Thoracic aorta (tissue), 2 donors: Measurements from ENCODE around the gene MYEF2. TPM values are rescaled to one million over a fixed set of nuclear protein-coding genes. Genes with fewer than 3 reads are reported as not detected.

Experiments
- ATAC-seq: fragments of 150-250 bp; one replicate; pipeline ENCODE4 v1.8.0; 2017; ENCODE audit warnings: low read depth; ENCODE audit not compliant: insufficient number of reproducible peaks, low FRiP score
- DNase-seq: peaks from one replicate; pipeline ENCODE4 v3.0.0-alpha.2; 2020; ENCODE audit warnings: low spot score
- H3K27ac ChIP-seq, 2 donors: fragments of 200-600 bp; sonication (generic); 1 replicate in 1 of 2; 2 replicates in 1 of 2; pipeline ENCODE4 v1.5.1; 2016; ENCODE audit warnings: mild to moderate bottlenecking in 2 of 2, moderate library complexity in 2 of 2
- H3K27me3 ChIP-seq: fragments of 200-600 bp; sonication (generic); replicated peaks from 2 replicates; pipeline ENCODE4 v1.6.0; 2016; ENCODE audit warnings: mild to moderate bottlenecking; ENCODE audit not compliant: insufficient read depth
- H3K36me3 ChIP-seq: fragments of 200-600 bp; sonication (generic); one replicate; pipeline ENCODE4 v1.5.1; 2016
- H3K4me1 ChIP-seq, 2 donors: fragments of 200-600 bp; sonication (generic); 1 replicate in 1 of 2; 2 replicates in 1 of 2; pipeline versions ENCODE4 v1.5.1 to v1.6.0; 2016; ENCODE audit warnings: low read depth in 2 of 2, mild to moderate bottlenecking in 1 of 2; ENCODE audit not compliant: control insufficient read depth in 1 of 2
- H3K4me3 ChIP-seq: fragments of 200-600 bp; sonication (generic); 2 replicates; pipeline ENCODE4 v1.5.1; 2016; ENCODE audit warnings: mild to moderate bottlenecking
- H3K9me3 ChIP-seq: fragments of 200-600 bp; sonication (generic); 2 replicates; pipeline ENCODE4 v1.5.1; 2016
- CTCF ChIP-seq: fragments of 200-600 bp; sonication (generic); IDR thresholded peaks from one replicate; pipeline ENCODE4 v1.5.1; 2019; ENCODE audit warnings: antibody characterized with exemption
- total RNA-seq, 2 donors: library from RNA; depleted of rRNA; stranded (reverse); fragments of >200 nt; gene quantifications; one replicate each; pipeline versions ENCODE4 v1.1.0 to v1.2.3, GENCODE V29; 2016

Gene MYEF2
- total RNA-seq, 2 donors from 2014 or later, result 63.5 to 168 TPM

GRCh38 chr15:48168616-48169015 is 9.5 kb downstream of the MYEF2 start:
- DNase-seq (no peak), ATAC-seq (no peak)
- no peak overlapping the region for H3K27ac ChIP-seq
- H3K36me3 ChIP-seq, result peaks cover 5% of the 10 kb centered on the region
- H3K4me1 ChIP-seq, result peaks cover 4 to 22% of the 10 kb centered on the region in 2 donors
- H3K4me3 ChIP-seq, result no peak overlapping the region
- H3K27me3 ChIP-seq, result no peaks in the 10 kb centered on the region
- H3K9me3 ChIP-seq, result no peaks in the 10 kb centered on the region
- TF ChIP-seq CTCF, result no peak

- ATAC-seq, result no peak
- peaks cover 7% of the 10 kb centered on the region for H3K36me3 ChIP-seq
- no peaks in the 10 kb centered on the region for H3K27me3 ChIP-seq
- no peak for TF ChIP-seq CTCF
- no peak overlapping the region for H3K27ac ChIP-seq
- DNase-seq, result no peak
- H3K9me3 ChIP-seq, result no peaks in the 10 kb centered on the region
- H3K4me1 ChIP-seq, result no peaks in the 10 kb centered on the region
- H3K4me3 ChIP-seq, result no peak overlapping the region
These were observed 24.6 kb downstream of the MYEF2 start for GRCh38 chr15:48153526-48153925.

GRCh38 chr15:48149858-48150257 is 28.2 kb downstream of the MYEF2 start:
- no peak overlapping the region for H3K4me3 ChIP-seq
- ATAC-seq (no peak), DNase-seq (no peak)
- H3K4me1 ChIP-seq, result peaks cover 5 to 18% of the 10 kb centered on the region in 2 donors
- H3K36me3 ChIP-seq, result peaks cover 12% of the 10 kb centered on the region
- no peaks in the 10 kb centered on the region for H3K9me3 ChIP-seq
- no peak for TF ChIP-seq CTCF
- H3K27ac ChIP-seq, result peak overlapping the region in 1 of 2 donors; percentile 44
- no peaks in the 10 kb centered on the region for H3K27me3 ChIP-seq

GRCh38 chr15:48147358-48147757 is 30.7 kb downstream of the MYEF2 start:
- Histone ChIP-seq H3K4me1 (peaks cover 13 to 42% of the 10 kb centered on the region in 2 donors), H3K36me3 (peaks cover 5% of the 10 kb centered on the region), H3K4me3 (no peak overlapping the region), H3K27ac (no peak overlapping the region), H3K27me3 (no peaks in the 10 kb centered on the region), H3K9me3 (no peaks in the 10 kb centered on the region)
- no peak for TF ChIP-seq CTCF
- DNase-seq (no peak), ATAC-seq (no peak)

GRCh38 chr15:48145923-48146322 is 32.2 kb downstream of the MYEF2 start:
- no peaks in the 10 kb centered on the region for H3K9me3 ChIP-seq
- no peak for TF ChIP-seq CTCF
- H3K27me3 ChIP-seq, result no peaks in the 10 kb centered on the region
- DNase-seq, result no peak
- peaks cover 5% of the 10 kb centered on the region for H3K36me3 ChIP-seq
- no peak for ATAC-seq
- peaks cover 13 to 51% of the 10 kb centered on the region in 2 donors for H3K4me1 ChIP-seq
- no peak overlapping the region for H3K4me3 ChIP-seq
- H3K27ac ChIP-seq, result peak overlapping the region; percentile 76 to 91
